NB4 (cell line): ENCODE measurements around the gene CCDC88B.

ENCODE experiments used
- CTCF ChIP-seq: IDR thresholded peaks from one replicate; pipeline ENCODE4 v1.5.1; 2012; ENCODE audit warnings: low read depth, low read length
- MAX ChIP-seq: IDR thresholded peaks from 2 replicates; pipeline ENCODE4 v1.6.1; 2011; ENCODE audit warnings: low read depth, low read length
- MYC ChIP-seq: IDR thresholded peaks from 2 replicates; pipeline ENCODE4 v1.6.1; 2011; ENCODE audit warnings: low read depth, low read length
- POLR2A ChIP-seq: IDR thresholded peaks from 2 replicates; pipeline ENCODE4 v1.6.1; 2011; ENCODE audit warnings: mild to moderate bottlenecking; ENCODE audit not compliant: insufficient read length; ENCODE audit errors: extremely low read depth

- no peak for TF ChIP-seq CTCF
- no peak for TF ChIP-seq MAX
- no peak for TF ChIP-seq POLR2A
- no peak for TF ChIP-seq MYC
Measured at GRCh38 chr11:64299847-64300648, 40.0 kb upstream of the CCDC88B start, which contains the start of gene CATSPERZ.
